ENCODE measurements around the gene FAM110A.

DNA sequence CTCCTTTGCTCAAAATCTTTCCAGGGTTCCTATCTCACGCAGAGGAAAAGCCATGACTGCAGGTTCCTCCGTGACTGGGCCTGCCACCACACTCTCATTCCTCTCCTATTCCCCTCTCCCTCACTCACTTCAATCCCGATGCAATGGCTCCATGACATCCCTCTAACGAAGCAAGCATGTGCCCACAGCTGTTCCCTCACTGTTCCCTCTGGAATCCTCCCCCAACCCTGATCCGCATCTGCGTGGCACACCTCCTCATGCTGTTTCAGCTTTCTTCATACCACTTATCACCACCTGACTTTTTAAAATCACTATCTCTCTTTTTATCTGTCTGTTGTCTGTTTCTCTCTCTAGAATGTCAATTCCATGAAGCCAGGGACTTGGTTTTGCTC is 57.1 kb downstream of the FAM110A start:
- TF ChIP-seq, protein P1, sequence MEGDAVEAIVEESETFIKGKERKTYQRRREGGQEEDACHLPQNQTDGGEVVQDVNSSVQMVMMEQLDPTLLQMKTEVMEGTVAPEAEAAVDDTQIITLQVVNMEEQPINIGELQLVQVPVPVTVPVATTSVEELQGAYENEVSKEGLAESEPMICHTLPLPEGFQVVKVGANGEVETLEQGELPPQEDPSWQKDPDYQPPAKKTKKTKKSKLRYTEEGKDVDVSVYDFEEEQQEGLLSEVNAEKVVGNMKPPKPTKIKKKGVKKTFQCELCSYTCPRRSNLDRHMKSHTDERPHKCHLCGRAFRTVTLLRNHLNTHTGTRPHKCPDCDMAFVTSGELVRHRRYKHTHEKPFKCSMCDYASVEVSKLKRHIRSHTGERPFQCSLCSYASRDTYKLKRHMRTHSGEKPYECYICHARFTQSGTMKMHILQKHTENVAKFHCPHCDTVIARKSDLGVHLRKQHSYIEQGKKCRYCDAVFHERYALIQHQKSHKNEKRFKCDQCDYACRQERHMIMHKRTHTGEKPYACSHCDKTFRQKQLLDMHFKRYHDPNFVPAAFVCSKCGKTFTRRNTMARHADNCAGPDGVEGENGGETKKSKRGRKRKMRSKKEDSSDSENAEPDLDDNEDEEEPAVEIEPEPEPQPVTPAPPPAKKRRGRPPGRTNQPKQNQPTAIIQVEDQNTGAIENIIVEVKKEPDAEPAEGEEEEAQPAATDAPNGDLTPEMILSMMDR (IDR thresholded peaks at IDR 0.05), result no peak
- TF ChIP-seq POLR2A (IDR thresholded peaks at IDR 0.05), result no peak

Data from body of pancreas (tissue), 4 donors.